ENCODE measurements around the gene MARK4.
"Not testable (repeated sequence)": the region's sequence is repeated elsewhere in the genome, so short reads cannot be mapped to it uniquely, and the experiment has no call there.

MARK4 gene

DNA sequence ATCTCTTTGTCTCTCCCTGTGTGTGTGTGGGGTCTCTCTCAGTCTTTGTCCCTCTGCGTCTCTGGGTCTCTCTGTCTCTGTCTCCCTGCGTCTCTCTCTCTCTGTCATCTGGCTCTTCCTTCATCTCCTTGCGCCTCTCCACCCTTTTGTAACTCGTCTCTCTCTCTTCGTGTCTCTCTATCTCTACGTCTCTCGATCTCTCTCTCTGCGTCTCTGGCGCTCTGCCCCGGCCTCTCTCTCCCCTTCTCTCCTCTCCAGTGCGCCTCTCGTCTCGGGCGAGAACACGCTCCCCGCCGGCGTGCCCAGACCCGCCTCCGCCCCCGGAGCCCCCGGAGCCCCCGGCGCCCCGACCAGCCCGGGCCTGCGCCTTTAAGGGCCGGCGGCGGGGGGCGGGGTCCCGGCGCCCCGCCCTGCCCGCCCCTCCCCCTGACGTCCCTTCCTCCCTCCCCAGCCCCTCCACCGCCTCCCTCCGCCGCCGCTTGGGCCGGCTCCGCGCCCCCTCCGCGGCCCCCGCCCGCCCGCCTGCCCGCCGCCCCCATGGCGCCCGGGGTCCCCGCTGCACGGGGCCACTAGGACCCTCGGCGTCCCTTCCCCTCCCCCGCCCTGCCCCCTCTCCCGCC, at the start of gene MARK4:
TSS of gene MARK4 (plus strand) at position 440 of the 620 bp plus-strand sequence. CDS start 318 bp downstream, outside the sequence.
- DNase-seq, result peak; percentile 68

DNA sequence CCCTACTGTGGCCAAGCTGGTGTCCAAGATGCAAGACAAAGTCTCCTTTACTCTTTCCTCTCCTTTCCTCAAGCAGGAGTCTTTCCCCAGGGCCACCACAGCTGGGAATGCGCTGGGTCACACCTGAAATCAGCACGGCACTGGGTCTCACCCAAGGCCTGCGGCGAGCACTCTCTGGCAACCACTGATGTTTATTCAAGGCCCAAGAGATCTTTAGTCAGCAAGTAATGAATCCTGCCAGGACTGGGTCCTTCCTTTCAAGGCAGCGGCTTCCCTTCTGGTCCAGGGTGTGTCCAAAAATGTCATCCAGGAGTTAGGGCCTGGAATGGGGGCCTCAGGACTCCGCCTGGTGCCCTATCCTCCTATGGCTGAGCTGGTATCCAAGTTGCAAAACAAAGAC, 48.4 kb upstream of the MARK4 start:
- no peak for DNase-seq

DNA sequence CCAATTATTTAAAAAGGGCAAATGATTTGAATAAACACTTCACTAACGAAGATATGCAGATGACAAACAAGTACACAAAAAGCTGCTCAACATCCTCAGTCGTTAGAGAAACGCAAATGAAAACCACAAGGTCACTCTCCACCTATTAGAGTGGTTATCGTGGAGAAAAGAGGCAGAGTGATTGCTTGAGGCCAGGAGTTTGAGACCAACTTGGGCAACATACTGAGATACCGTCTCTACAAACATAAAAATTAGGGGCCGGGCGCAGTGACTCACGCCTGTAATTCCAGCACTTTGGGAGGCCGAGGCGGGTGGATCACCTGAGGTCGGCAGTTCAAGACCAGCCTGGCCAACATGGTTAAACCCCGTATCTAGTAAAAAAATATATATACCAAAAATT, 45.3 kb upstream of the MARK4 start:
- no peak for DNase-seq

DNA sequence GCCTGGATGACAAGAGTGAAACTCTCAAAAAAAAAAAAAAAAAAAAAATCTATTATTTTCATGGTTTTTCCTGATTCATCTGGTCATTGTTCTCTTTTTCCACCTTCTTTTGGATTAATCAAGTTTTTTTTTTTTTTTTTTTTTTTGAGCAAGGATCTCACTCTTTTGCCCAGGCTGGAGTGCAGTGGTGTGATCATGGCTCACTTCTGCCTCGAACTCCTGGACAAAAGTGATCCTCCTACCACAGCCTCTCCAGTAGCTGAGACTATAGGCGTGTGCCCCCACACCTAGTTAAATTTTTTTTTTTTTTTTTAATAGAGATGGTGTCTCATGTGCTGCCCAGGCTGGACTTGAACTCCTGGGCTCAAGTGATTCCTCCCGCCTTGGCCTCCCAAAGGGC, 44.7 kb upstream of the MARK4 start:
- no peak for DNase-seq

DNA sequence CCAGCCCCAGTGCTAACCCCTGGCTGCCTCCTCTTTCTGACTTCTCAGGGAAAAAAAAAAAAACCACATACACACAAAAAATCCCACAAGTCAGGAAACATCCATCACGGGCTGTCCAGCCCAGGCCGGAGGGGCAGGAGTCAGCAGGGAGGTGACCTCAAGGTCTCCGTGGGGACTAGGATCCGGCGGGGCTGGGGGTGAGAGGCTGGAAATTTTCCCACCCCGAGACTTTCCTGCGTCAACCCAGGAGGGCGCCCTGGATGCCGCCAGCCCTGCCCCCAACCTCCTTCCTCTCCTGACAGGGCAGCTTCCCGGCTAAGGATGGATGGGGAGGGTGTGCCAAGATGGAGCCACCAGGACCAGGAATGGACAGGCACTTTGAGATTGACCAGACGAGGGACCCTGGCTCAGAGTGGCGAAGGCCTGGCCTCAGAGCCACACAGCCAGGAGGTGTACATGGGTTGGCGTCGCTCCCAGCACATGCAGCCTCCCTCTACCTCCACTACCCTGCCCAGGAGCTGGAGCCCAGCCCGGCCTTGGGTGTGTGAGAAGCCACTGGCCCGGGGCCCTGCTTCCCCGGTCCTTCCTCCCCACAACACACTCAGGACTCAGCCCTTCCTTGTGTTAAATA, 39.2 kb upstream of the MARK4 start:
- DNase-seq, result no peak

DNA sequence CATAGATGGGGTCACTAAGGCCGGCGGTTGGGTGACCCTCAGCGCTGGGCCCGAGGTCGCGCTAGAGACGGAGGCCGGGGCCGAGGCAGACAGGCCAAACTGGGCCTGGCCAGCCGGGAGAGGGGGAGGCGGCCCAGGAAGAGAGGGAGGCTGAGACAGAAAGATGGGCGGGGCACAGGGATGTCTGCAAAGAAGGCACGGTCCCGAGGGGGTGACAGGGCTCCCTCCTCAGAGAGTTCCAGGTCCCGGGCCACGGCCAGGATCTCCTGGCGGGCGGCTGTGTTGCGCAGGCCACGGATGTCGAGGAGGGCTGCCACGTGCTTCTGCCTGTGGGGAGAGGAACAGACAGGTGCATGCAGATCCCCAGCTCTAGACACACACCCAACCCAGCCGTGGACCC, 38.0 kb upstream of the MARK4 start:
- DNase-seq, result no peak

DNA sequence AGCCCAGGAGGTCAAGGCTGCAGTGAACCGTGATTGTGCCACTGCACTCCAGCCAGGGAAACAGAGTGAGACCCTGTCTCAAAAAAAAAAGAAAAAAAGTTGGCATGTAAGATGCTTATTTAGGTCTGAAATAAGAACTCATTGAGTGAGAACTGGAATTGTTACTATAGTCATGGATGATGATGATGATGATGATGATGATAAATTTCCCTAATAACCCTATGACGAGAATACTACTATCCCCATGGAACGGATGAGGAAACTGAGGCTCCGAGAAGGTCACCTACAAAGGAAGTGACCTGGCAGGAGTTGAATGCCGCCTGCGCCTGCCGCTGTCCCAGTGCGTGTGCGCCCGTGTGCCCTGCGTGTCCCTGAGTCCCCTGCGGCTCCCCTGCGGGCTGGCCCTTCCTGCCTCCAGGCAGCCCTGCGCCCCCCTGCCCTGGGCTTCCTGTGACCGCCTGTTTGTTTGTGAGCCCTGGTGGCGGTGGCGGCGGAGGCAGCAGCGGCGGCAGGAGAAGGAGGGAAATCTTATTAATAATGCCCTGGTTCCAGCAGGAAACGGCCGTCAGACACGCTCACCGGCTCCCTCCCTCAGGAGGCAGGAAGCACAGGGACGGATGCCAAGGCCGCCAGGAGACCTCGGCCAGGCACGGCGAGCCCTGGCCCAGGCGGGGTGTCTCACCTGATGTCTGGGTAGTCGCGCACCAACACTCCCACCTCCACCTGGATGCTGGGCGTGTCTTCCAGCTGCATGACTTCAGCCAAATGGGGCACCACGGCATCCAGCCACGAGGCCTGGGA, 35.5 kb upstream of the MARK4 start:
- DNase-seq, result no peak

DNA sequence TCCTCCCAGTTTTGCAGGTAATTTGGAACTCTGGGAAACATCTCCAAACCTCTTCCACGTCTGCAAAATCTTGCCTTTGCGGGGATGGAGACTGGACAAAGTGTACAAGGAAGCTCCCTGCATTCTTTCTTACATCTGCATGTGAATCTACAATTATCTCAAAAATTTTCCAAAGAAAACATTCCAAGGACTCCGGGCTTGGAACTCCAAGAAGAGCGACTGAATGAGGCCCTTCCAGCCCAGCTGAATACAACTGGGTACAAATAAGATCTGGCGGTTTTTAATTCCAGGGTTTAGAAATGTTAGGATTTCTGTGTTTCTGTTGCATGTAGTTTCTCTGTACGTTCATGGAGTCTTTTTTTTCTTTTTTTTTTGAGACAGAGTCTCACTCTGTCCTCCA, 34.4 kb upstream of the MARK4 start:
- DNase-seq, result no peak

DNA sequence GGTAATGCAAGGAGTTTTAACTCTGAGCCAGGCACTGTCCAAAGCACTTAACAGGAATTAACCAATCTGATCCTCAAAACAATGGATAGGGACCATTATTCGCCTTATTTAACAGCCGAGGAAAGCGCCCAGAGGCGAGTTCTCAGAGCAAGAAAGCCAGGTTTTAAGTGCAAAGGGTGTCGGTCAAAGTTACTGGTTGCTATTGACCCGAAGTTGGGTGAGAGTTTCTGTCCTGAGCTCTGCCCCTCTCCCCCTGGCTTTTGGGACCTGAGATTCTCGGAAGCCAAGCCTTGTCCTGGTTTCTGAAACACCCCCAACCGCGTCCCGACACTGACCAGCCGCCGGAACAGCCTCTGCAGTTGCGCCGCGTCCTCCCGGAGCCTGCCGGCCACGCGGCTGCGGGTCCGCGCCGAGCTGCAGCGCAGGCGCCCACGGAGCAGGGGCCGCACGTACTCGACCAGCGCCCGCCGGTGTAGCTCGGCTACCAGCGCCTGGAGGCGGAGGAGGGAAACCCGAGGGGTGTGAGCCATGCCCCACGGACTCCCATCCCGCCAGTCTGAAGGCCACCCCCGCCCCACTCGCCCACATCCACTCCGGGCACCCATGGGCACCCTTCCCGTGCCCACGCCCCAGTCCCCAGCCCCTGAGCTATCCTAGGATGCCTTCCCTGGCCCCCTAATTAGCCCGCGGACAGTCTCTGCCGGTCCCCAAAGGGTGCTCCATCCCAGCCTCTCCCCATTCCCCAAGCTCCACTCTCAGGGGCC, 33.7 kb upstream of the MARK4 start:
- DNase-seq, result no peak

DNA sequence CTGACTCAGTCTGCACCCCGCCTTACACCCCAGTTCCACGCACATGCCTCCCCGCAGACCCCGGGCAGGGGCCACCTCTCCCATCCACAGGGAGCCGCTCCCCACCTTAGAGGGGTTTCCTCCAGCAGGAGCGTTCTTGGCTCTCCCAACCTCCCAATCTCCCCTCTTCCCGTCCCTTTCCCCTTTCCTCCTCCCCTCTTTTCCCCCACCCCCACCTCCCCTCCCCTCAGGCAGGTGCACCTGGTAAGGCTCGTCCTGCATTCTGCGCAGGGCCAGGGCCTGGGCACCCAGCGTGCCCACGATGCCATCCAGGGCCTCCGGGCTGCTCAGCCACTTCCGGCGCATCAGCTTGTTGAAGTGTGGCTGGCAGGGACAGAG, 33.1 kb upstream of the MARK4 start:
- DNase-seq, result no peak

DNA sequence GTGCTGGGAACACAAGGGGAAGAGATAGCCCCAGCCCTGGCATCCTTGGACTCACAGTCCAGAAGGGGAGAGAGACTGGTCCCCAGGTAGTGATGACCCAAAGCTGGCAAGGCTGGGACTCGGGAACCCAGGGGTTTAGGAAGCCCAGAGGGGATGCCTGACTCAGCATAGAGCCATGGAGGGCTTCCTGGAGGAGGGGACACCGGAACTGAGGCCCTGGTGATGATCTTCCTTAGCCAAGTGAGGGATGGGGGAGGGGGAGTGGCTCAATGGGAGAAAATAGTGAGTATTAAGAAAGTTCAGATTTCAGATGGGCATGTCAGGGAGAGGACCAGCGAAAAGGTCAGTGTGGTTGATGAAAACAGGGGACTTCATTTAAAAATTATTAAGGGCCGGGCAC, 32.6 kb upstream of the MARK4 start:
- no peak for DNase-seq

DNA sequence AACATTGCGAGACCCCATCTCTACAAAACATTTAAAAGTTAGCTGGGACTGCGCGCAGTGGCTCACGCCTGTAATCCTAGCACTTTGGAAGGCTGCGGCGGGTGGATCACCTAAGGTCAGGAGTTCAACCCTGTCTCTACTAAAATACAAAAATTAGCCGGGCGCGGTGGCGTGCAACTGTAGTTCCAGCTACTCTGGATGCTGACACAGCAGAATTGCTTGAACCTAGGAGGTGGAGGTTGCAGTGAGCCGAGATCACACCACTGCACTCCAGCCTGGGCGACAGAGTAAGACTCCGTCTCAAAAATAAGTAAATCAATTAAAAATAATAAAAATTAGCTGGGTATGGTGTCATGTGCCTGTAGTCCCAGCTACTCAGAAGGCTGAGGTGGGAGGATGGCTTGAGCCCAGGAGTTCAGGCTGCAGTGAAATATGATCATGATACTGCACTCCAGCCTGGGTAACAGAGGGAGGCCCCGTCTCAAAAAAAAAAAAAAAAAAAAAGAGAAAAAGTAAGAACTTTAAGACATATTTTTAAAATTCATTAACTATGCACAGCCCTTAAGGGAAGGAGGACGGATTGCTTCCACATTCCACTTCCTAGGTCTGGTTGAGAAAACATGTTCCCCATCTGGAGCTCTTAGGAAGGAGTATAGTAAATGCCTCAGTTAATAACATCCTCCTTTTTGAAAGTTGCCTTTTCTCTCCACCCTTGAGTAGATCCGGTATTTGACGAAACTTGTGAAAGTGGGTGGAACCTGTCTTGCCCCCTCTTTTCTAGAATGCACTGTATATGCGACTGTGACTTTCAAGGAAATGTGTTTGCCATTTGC, 31.9 kb upstream of the MARK4 start:
- no peak for DNase-seq

DNA sequence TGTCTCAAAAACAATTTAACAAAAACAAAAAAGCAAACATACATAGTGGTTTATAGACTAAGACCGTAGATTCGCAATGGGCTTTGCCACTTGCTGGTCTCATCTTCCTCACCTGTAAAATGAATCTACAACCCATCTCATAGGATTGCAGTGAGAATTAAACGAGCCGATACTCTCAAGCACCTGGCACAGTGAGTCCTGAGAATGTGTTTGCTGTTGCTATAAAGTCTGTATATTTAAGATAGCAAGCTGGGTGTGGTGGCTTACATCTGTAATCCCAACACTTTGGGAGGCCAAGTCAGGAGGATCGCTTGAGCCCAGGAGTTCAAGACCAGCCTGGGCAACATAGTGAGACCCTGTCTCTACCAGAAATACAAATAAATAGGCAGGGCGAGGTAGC, 28.3 kb upstream of the MARK4 start:
- DNase-seq, result no peak

DNA sequence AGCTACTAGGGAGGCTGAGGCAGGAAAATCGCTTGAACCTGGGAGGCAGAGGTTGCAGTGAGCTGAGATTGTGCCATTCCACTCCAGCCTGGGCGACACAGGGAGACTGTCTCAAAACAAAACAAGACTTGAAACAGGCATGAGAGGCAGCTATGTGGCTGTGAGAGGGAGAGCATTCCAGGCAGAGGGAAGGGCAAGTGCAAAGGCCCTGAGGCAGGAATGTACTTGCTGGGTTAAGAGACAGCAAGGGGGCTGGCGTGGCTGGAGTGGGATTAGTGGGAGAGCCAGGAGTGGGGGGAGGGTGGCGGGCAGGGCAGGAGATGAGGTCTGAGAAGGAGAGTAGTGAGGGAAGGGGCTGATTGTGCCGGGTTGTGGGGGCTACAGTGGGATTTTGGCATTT, 27.2 kb upstream of the MARK4 start:
- DNase-seq, result no peak

DNA sequence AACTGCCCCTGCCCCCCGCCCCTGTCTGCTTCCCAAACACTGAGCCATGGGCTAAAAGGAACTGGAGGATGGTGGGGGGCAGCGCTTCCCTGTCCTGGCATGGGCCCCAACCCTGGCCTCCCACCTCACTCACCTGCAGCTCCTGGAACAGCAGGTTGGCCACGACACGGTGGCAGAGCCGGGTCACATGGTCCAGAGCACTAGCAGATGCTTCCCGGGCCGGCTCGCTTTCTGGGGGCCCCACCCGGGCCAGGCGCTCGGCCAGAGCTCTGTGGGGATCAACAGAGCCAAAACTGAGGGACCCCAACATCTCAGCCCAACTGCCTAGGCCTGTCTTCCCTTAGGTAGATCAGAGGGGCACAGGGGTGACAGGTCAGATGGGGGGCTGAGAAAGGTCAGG, 26.4 kb upstream of the MARK4 start:
- no peak for DNase-seq

DNA sequence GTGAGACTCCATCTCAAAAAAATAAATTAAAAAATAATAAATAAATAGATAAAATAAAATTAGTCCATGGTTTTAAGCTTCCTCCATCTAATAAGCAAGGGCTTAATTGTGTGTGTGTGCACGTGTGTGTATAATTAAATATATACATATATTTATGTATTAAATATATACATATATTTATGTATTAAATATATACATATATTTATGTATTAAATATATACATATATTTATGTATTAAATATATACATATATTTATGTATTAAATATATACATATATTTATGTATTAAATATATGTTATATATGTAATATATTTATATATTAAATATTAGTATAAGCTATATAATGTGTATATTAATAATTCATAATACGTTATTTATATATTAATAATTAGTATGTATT, 22.0 kb upstream of the MARK4 start:
- DNase-seq, result not testable (repeated sequence)

DNA sequence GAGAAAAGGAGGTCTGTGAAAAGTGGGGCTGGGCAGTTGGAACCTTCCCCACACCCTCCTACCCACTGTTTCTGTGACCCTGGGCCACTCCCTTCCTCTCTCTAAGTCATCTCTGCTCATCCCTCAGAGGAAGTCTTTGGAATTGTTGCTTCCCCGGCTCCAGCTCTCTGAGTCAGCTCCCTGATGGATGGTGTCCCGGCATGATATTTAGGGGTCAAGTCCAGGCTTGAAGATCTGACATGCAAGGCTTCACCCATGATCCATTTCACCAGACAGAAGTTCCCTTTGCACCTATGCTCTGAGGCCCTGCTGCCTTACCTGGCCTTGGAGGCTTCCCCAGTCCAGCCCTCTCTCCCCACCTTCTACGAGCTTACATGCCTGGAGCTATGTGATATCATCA, 19.2 kb upstream of the MARK4 start:
- DNase-seq, result no peak

DNA sequence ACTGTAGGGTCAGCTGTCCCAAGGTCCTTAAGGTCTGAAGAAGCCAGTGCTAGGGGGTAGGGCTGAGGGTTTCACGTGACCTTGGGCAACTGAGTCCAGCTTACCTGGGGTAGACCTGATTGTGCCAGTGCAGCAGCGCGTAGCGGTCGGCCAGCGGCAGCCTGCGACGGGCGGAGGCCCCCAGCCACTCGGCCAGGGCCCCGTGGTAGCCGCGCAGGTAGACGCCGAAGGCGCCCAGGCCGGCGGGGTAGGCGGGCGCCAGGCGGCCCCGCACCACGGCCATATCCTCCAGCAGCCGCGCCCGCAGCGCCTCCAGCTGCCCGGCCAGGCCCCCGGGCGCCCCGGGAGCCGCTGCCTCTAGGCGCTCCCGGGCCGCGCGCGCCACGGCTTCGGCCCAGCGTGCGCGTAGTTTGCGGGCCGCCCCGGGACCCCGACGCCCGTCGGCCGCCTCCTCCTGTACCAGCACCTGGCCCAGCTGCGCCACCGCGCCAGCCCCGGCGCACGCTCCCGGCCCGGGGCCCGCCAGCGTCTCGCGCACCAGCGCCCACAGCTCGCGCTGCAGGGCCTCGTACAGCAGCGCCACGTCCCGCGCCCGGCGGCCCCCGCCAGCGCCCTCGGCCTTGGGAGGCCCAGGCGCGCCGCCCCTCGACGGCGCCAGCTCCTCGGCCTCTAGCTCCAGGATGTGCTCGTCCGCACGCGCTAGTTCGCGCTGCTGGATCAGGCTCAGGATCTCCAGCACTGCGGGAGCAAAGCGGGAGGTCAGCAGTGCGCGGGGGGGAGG, 16.8 kb upstream of the MARK4 start:
- DNase-seq, result no peak

DNA sequence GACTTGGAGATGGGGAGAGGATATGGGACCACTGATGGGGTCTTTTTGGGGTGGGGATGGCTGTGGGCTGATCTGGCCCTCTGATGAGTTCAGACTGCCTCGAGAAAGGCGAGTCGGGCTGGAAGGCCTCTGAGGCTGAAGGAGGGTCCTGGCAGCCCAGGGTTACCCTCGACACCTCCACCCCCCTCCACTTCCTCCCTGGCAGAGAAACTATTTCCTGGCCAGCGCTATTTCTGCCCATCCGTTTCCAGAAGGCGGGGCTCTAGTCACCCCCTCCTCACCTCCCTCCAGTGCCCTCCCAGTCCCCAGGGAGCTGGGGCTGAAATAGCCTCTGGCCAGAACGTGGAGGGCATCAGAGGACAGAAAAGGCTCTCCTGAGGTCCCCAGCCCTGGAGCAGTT, 15.6 kb upstream of the MARK4 start:
- DNase-seq, result no peak

DNA sequence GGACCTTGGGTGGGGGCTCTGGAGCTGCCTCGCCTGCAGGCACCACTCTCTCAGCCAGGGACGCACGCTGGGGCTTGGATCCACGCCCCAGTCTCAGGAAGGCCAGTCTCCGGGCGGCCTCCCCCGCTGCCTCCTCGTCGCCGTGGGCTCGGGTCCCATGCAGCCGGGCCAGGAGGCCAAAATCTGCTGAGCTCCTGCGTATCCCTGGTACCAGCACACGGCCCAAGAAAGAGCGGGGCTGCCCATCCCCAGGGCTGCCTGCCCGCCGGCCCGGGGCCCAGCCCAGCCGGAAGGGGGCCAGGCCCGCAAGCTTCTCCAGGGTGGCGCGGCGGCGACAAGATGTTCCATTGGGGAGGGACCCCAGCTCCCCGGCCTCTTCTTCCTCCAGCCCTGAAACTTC, 12.5 kb upstream of the MARK4 start:
- DNase-seq, result no peak

DNA sequence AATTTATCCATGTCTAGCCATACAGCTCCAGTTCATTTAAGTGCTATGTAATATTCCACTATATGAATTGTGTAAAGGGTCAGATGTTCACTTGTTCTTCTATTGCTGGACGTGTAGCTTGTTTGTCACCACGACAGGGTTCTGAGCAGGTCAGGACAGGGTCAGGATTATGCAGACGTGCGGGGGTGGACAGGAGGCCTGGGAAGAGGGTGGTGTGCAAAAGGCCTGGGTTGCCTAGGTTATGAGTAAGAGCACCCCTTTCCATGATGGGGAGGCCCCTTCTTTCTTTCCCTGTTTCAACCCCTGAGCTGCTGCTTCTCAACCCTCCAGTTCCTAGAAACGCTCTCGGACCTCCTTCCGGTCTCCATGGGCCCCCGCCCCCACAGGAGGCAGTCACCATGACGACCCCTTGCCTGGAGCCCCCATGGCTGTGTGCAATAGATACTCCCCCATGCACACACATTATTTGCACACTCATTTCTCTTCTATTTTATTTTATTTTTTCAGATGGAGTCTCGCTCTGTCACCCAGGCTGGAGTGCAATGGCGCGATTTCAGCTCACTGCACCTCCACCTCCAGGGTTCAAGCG, 7.8 kb upstream of the MARK4 start:
- DNase-seq, result no peak

All from suppressor macrophage treated with lipopolysaccharide for 4 hours (primary cell).